GM19372 (cell line): ENCODE data around the gene PACRG.
"Not testable (repeated sequence)": the region's sequence is repeated elsewhere in the genome, so short reads cannot be mapped to it uniquely, and the experiment has no call there.

Experiments used
- ATAC-seq: cut with Tn5 transposase; IDR thresholded peaks from one replicate; pipeline ENCODE4 v1.9.1; 2021; ENCODE audit warnings: mild to moderate bottlenecking, low read depth, moderate library complexity; ENCODE audit not compliant: unreplicated experiment

The PACRG gene

DNA sequence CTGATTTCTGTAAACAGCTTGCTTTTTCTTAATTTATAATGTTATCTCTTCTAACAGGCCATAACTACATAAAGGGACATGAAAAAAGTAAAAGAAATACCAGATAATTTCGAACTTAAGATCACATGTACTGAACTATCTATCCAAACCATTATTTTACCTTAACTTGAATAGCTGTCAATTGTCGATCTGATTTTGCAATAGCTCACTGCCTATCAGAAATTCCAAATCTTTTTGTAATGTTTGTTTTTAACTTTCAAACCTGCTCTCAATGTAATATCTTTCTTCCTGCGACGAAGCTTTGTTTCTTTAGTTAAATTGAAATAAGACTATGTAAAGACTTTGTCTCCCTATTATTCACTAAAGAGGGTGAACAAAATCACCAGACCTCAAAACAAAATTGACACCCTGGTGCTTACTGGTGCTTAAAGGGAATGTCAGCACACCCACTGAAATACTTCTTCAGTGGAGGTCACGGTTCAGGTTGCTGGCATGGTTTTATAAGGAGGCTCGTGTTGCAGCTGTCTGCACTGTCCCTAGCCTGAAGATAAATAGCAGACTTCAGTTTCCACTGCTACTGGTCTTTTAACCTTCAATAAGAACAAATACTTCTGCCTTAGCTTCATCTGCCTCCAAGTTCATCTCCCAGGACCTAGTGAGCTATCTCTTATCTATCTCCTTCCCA is 569.2 kb downstream of the PACRG start:
- no peak for ATAC-seq

GRCh38 chr6:163298079-163298830 is 570.5 kb downstream of the PACRG start:
- ATAC-seq, result no peak

- no peak for ATAC-seq
Observed at GRCh38 chr6:163300838-163301237, 573.1 kb downstream of the PACRG start.

- no peak for ATAC-seq
Observed at GRCh38 chr6:163301726-163302635, 574.2 kb downstream of the PACRG start.

GRCh38 chr6:163302747-163303146 is 575.0 kb downstream of the PACRG start:
- no peak for ATAC-seq

DNA sequence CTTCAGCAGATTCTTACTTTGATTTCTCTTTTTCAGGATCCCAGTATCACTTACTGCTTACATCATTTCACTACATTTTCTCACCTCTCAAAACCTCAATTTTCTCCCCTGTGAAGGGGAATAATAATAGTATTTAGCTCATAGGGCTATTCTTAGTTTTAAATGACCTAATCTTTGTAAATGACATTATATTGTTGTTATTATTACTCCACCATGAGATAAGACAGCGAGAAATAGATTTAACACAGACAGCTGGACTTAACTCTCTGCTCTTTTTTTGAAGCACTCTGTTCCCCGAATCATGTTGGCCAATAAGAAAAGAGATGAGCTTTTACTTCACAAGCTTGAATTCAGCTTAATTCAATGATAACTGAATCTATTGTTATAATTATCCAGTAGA is 578.2 kb downstream of the PACRG start:
- no peak for ATAC-seq

- no peak for ATAC-seq
Observed at GRCh38 chr6:163308629-163309440, 581.1 kb downstream of the PACRG start.

DNA sequence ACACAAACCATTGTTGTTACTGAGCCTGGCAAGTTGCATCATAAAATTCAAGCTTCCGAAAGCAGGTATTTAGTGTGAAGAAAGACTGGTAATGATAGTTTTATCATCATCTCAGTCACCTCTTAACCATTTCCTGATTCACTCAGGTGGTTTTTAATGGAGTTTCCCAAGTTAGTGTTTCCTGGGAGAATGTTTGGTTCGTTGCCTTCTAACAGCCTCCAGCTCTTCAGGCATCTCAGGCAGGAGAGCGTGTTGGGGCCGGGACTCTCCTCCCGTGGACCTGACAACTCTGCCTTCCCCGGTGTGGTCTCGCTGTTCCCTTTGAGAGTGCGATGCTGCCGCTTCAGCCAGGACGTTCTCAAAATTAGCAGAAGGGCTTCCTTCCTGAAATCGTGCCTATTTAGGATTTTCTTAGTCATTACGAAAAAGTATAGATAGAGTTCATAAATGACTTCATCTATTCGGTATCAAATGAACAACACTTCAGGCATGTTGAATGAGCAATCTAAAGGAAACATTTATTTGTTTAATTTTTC is 581.8 kb downstream of the PACRG start:
- ATAC-seq, result no peak

DNA sequence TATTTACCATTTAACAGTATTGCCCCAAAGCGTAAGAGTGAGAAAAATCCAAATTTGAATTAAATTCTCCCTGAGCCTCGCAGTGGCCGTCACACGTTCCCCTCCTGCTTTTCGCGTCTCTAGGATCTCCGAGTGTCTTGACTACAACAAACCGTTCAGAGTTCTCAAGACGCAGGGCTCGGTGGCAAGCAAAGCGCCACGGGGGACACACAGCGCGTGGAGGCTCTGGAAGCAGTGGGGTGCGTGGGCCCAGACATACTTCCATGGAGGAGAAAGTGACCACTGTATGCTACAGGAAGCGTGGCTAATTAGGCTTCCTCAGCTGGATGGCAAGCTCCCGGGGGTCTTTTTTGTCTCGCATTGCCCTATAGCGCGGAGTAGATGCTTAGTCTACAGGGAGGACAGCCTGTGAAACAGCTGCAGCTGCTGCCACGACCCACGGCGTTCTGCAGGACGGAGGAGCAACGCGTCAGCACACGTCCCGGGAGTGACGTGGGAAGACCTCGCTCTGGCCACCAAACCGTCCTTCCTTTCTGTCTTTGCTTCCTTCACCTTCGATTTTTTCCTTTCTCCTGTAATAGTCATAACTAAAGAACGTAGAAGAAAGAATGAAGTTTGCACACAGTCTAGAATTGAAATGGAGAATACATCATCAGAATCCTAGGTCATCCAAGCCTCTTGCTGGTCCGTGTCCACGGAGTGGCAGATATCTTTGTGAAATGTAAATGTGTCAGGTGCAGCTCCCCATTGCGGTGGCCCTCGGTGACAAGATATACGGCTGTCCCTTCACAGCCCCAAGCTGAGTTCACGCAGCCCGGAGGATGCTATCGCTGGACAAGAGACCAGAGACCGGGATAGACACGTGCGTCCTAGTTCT is 582.6 kb downstream of the PACRG start:
- no peak for ATAC-seq

DNA sequence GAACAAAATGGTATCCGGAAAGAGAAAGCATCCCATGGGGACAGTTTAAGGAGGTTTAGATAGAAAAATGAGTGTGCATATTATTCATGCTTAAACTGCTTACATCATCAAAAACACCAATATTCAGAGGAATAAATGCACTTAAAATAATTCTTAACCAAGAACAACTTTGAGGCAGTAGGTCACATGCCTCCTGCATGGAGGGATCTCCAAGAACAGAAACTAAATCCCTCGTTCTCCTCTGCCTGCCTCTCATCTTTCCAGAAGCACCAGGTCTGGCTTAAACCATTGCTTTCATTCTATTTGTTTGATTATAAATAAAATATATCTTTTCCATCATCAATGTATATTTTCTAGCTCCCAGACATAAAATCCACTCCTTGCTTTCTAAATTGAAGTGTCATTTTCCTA is 583.2 kb downstream of the PACRG start:
- ATAC-seq, result no peak

DNA sequence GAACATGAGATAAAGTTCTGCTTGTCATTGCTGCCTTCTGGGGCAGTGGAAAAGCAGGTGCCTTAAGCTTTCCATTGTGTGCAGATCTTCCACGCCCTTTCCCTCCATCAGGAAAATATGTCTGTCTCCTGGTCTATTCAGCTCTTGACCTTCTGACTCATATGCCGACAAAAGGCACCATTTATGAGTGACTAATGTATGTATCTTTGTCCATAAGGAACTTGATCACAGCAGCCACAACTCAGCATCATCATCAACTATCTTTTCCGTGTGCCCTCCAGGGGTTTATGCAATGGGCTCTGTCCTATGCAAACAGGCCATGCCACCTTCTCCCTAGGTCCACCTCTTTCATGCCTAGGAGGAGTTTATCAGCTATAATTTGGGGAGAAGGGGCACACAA is 584.1 kb downstream of the PACRG start:
- no peak for ATAC-seq

- no peak for ATAC-seq
Observed at GRCh38 chr6:163313566-163313965, 585.8 kb downstream of the PACRG start.

DNA sequence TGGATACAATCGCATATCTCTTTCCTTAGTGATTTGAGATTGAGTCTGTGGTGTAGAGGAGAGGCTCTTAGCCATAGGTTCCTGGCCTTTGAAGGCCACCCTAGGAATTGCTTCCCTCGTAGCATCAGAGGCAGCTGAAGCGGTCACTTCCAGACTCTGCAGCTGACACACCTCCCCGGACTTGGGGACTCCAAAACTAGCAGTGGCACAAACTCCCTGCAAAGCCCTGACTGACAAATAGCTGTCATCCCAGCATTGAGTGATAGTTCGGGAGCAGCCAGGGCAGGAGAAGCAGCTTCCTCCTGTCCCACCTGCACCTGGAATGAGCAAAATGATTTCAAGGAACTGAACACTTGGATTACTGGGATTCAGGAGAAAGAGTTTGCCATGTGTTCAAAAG is 586.2 kb downstream of the PACRG start:
- no peak for ATAC-seq

- no peak for ATAC-seq
Observed at GRCh38 chr6:163314791-163315470, 587.2 kb downstream of the PACRG start.

DNA sequence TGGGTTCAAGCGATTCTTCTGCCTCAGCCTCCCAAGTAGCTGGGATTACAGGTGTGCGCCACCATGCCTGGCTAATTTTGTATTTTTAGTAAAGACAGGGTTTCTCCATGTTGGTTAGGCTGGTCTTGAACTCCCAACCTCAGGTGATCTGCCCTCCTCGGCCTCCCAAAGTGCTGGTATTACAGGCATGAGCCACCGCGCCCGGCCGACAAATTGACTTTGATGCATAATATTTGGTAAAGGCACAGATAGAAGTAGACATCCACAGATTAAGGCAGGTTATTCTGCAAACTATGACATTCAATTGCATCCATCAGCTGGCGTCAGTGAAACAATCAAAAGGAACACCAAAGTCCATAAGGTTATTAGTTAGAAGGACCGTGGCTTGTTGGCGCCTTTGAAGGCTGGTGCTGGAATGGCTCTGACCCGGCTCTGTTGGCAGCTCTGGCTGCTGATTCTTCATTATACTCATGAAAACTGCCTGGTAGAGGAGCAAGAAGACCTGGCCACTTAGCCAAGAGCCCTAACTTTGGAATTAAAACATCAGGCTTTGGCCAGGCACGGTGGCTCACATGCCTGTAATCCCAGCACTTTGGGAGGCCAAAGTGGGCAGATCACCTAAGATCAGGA is 589.2 kb downstream of the PACRG start:
- not testable (repeated sequence) for ATAC-seq

DNA sequence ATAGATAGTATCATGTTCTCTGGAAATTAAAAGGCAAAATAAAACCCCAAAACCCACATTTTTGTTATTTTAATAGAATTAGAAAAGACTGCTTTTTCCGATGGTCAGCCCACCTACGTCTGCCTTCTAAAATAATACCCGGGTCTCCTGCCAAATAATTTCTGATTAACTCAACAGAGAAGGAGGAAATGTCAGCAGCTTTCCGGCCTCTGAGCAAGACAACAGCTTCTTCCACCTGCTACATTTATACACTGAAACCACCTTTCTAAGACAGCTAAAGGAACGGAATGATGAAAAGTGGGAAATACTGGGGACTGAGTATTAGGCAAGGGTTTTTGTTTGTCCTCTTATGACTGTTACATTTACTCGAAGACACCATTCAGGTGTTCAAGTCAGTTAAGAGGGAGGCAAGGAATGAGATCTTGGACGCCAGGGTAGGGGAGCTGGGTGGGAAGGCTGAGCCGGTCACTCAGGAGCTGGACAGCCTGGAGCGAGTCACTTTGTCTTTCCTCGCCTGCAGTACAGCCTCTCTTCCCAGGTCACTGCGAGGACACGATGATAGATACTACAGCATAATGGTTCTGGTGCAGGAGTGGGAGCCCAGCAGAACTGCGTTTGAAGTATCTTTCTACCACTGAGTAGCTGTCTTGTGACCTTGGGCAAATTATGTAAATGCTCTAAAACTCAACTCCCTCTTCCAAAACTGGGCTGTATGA is 590.5 kb downstream of the PACRG start:
- no peak for ATAC-seq

DNA sequence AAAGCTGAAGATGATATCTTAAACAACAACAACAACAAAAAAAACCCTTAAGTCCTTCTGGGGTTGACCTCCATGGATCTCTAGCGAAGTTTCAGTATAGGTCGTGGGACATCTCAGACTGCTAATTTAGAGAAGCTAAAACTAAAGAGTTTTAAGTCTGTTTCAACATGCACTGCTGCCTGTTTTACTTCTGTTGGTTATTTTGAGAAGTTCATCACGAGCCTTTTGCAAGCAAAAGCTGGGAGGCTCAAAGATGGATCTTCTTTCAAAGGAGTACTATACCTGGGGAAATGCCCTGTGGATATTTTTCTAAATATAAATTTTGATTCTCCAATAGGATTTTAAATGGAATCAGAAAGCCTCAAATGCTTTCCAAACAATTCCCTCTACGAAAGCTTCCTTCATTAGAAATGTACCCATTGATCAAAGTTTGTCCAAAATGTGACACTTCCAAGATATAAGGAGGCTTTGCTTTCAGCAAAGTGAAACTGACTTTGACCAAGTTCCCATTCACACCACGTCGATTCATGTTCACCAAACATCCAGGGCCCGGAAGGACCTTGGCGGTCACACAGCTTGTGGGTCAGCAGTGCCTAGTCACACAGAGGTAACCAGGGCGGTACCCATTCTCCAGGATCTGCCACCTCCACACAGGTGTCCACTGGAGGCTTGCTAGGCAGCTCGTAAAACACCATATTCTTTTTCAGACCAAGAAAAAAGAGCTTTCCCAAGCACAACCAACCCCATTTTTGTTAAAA is 592.0 kb downstream of the PACRG start:
- ATAC-seq, result no peak
